Neural progenitor cell (in vitro differentiated cells): ENCODE measurements around the gene PLB1.

Experiments used
- EZH2 ChIP-seq: fragments of 200-600 bp; sonication (generic); IDR thresholded peaks from 2 replicates; pipeline ENCODE4 v1.6.1; 2017; ENCODE audit warnings: antibody characterized with exemption, mild to moderate bottlenecking, moderate library complexity
- EZH2phosphoT487 ChIP-seq: fragments of 200-600 bp; sonication (generic); IDR thresholded peaks from 2 replicates; pipeline ENCODE4 v1.6.1; 2017; ENCODE audit warnings: antibody characterized with exemption
- TF ChIP-seq, protein P1 (sequence below): fragments of 200-600 bp; sonication (generic); IDR thresholded peaks from 2 replicates; pipeline ENCODE4 v1.5.1; 2017; ENCODE audit warnings: antibody characterized with exemption, mild to moderate bottlenecking

DNA sequence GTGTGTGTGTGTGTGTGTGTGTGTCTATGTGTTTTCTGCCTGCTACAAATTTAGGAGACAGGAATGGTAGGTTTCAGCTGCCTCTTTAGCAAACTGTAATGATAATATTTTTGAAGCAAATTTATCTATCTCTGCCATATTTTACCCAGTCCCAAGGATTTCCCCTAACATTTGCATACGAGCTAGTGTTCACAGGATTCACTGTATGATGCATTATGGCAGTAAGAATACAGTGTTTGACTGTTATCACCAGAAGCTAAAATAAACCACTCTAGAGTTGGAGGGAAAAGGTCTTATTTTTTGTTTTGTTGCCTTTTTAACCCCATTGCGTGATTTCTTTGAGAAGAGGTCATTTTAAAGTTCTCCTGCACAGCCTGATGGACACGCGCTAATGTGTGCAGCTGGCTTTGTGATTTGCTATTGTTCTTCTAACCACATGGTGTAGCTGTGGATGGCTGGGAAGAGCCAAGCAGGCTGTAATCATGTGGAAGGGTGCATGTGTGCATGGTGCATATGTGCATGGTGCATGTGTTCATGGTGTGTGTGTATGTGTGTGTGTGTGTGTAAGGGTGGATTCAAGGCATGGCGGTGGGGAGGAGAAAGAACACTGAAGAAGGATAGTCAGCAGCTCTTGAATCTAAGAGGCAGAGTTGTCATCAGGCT lies 62.4 kb downstream of the PLB1 start:
- TF ChIP-seq, protein P1, sequence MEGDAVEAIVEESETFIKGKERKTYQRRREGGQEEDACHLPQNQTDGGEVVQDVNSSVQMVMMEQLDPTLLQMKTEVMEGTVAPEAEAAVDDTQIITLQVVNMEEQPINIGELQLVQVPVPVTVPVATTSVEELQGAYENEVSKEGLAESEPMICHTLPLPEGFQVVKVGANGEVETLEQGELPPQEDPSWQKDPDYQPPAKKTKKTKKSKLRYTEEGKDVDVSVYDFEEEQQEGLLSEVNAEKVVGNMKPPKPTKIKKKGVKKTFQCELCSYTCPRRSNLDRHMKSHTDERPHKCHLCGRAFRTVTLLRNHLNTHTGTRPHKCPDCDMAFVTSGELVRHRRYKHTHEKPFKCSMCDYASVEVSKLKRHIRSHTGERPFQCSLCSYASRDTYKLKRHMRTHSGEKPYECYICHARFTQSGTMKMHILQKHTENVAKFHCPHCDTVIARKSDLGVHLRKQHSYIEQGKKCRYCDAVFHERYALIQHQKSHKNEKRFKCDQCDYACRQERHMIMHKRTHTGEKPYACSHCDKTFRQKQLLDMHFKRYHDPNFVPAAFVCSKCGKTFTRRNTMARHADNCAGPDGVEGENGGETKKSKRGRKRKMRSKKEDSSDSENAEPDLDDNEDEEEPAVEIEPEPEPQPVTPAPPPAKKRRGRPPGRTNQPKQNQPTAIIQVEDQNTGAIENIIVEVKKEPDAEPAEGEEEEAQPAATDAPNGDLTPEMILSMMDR = no peak
- TF ChIP-seq EZH2 = no peak
- TF ChIP-seq EZH2phosphoT487 = no peak
